NCI-H345 treated with DMSO at 0.1 percent for 48 hours (cell line): ENCODE measurements around the gene ARHGAP27.
"Not testable (repeated sequence)": the region's sequence is repeated elsewhere in the genome, so short reads cannot be mapped to it uniquely, and the experiment has no call there.

Source experiments
- DNase-seq: peaks from one replicate; lab custom pipeline; 2025; ENCODE audit not compliant: unreplicated experiment; lab: John Stamatoyannopoulos, UW

ARHGAP27 gene

GRCh38 chr17:45447650-45448049, 15.0 kb upstream of the ARHGAP27 start:
- DNase-seq, result not testable (repeated sequence)

- DNase-seq, result not testable (repeated sequence)
Measured at GRCh38 chr17:45446872-45447625, 14.4 kb upstream of the ARHGAP27 start.

- DNase-seq, result not testable (repeated sequence)
Measured at GRCh38 chr17:45445901-45446743, 13.5 kb upstream of the ARHGAP27 start.

- DNase-seq, result not testable (repeated sequence)
Measured at GRCh38 chr17:45444856-45445820, 12.5 kb upstream of the ARHGAP27 start.

- DNase-seq, result not testable (repeated sequence)
Measured at GRCh38 chr17:45444301-45444700, 11.6 kb upstream of the ARHGAP27 start.

GRCh38 chr17:45443371-45444260, 10.9 kb upstream of the ARHGAP27 start:
- DNase-seq, result not testable (repeated sequence)

GRCh38 chr17:45441526-45442310, 9.0 kb upstream of the ARHGAP27 start:
- no peak for DNase-seq

- DNase-seq, result not testable (repeated sequence)
Measured at GRCh38 chr17:45440839-45441515, 8.3 kb upstream of the ARHGAP27 start.

- DNase-seq, result peak; percentile 4
Measured at GRCh38 chr17:45440161-45440778, 7.6 kb upstream of the ARHGAP27 start.

GRCh38 chr17:45438931-45439610, 6.4 kb upstream of the ARHGAP27 start:
- DNase-seq, result no peak

GRCh38 chr17:45437465-45438283, 5.0 kb upstream of the ARHGAP27 start:
- no peak for DNase-seq

- no peak for DNase-seq
Measured at GRCh38 chr17:45436625-45437464, 4.2 kb upstream of the ARHGAP27 start.

GRCh38 chr17:45436161-45436560, 3.5 kb upstream of the ARHGAP27 start:
- DNase-seq, result no peak

- no peak for DNase-seq
Measured at GRCh38 chr17:45435481-45435880, 2.8 kb upstream of the ARHGAP27 start.

GRCh38 chr17:45433159-45433535, 477 bp upstream of the ARHGAP27 start:
- no peak for DNase-seq
